Measurements from ENCODE around the gene PPP6R2.
"Not testable (repeated sequence)": the region's sequence is repeated elsewhere in the genome, so short reads cannot be mapped to it uniquely, and the experiment has no call there.

The PPP6R2 gene

DNA sequence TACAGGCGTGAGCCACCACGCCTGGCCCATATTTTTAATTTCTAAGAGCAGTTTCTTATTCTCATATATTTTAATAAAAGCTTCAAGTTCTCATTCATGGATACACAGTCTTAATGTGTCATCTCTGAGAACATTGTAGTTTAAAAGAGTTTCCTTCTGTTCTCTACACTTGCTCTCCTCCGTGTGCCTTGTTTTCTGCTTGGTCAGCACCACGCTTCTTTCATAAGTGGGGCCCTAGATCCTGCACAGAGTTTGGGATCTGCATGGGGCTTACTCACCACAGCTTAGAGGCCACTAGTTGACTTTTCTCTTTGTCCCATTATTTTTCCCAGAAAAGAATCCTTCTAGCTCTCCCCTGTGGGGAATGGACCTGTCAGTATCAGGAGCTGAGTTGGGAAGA lies 58.8 kb downstream of the PPP6R2 start:
- no peak for DNase-seq (ENCODE audit: low read depth)

DNA sequence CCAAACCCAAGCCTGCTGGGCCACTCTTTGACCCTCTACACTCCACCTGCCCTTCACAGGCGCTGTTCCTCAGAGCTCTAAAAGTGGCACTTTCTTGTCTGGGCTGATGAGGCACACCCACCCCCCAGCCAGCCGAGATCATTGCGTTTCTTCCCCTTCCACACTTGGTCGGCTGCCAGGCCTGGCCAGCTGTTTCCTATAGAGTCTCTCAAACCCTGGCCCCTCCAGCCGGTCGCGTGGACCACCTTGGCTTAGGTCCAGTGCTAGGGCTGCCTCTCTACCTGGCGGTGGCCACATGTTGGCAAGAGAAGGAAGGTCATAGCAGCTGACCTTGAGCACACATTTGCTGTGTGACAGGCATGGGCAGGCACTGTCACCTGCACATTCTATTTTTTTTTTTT lies 60.6 kb downstream of the PPP6R2 start:
- no peak for DNase-seq (ENCODE audit: low read depth)

DNA sequence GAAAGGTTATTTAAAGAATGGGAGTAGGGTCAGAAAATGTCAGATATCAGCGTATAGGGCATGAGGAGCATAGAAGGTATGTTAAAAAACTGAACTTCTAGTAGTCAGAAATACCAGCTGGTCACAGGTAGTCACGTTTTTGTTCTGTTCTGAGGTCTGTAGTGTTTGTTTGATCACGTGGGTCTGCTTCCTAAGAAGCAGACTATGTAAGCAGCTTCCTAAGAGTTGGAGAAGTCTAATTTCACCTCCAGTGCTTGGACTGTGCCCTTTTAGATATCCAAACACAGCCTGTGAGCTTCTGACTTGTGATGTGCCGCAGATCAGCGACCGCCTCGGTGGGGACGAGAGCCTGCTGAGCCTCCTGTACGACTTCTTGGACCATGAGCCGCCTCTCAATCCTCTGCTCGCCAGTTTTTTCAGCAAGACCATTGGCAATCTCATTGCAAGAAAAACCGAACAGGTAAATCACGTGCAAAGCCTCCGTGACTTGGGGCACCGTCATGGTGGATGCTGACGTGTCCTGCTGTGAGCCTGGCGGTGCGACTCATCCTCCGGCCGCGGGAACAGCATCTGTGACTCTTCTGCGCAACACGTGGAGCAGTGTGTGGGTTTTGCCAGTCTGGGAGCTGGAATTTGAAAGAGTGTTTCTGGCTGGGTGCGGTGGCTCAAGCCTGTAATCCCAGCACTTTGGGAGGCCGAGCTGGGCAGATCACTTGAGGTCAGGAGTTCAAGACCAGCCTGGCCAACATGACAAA lies 63.5 kb downstream of the PPP6R2 start:
- no peak for DNase-seq (ENCODE audit: low read depth)

DNA sequence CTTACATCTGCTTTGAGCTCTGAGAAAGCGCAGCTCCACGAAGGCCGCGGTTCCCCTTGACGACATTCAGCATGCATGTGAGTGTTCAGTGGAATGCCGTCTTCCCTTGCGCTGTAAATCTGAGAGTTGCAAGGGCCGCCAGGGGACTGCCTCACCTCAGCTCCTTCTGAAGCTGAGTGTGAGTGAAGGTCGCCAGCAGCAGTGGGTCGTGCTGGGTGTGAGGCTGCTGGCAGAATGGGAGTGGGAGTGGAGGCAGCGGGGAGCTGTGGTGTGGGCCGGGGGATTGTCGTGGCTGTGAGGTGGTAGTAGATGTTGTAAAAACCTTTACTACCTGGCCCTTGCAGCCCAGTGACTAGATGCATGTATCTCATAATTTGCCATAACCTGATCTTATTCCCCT lies 65.2 kb downstream of the PPP6R2 start:
- no peak for DNase-seq (ENCODE audit: low read depth)

DNA sequence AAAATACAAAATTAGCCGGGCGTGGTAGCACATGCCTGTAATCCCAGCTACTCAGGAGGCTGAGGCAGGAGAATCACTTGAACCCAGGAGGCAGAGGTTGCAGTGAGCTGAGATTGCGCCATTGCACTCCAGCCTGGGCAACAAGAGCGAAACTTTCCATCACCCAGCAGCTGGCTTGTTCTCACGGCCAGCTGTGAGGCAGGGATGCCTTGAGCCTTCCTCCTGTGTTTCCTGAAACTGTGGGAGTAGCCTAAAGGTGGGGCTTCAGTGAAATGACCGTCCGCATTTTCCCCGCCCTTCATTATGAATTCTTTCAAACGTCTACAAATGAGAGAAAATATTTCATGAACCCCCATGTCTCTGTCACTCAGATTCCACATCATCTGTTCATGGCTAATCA lies 65.8 kb downstream of the PPP6R2 start:
- not testable (repeated sequence) for DNase-seq (ENCODE audit: low read depth)

DNA sequence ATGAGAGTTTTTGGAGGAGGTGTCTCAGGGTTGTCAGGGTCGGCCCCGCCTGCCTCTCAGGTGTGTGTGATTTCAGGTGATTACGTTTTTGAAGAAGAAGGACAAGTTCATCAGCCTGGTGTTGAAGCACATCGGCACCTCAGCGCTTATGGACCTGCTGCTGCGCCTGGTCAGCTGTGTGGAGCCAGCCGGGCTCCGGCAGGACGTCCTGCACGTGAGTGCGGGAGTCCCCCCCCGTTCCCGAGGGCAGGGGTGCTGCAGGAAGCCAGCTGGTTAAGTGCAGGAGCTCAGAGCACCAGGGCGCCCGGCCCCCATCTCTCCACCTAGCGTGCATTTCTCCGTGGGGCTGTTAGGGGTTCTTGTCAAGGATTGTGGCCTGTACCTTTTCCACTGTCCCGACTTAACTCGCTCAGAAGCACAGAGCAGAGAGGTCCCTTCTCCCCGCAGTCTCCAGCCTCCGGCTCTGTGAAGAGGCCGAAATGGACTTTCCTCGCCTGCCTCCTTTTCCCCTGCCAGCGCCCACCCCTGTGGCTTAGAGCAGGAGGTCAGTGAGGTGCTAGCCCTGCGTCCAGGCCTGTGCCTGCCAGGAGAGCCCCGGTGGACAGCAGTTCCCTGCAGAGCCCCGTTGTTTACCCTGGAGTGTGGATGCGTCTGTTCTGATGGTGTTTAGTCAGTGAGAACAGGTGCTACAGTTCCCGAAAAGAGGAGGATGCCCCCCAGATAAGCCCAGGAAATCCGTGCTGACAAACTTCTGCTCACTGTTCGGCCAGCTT lies 71.5 kb downstream of the PPP6R2 start:
- no peak for DNase-seq (ENCODE audit: low read depth)

DNA sequence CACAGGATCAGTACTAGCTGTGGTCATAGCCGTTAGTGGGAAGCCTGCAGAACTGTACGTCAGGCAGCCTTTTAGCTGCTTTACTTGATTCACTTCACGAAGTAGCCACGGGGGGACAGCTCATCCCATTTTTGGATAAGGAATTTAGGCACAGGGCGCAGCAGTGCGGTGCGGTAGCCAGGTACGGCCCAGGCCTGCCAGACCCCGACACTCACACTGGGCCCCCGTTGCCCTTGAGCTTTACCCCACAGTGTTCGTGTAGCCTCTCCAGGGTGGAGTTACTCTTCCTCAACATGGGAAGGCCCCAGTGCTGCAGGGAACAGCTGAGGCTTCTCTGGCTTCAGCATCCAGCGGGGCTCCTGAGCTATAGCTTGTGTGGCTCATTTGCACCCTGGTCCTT lies 72.3 kb downstream of the PPP6R2 start:
- no peak for DNase-seq (ENCODE audit: low read depth)

DNA sequence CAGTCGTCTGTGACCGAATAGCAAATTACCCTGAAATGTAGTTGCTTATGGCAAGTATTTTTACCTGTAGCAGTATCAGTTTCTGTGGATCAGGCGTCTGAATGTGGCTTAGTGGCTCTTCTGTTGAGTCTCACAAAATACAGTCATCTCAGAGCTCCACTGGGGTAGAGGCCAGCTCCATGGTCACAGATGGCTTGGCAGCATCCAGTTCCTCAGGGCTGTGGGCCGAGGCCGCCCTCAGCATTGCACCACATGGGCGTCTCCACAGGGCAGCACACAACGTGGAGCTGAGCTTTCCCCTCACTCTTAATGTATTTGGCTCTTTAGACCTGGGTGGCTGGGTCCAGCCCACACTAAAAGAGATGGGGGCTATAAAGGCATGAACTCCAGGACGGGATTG lies 73.9 kb downstream of the PPP6R2 start:
- no peak for DNase-seq (ENCODE audit: low read depth)

DNA sequence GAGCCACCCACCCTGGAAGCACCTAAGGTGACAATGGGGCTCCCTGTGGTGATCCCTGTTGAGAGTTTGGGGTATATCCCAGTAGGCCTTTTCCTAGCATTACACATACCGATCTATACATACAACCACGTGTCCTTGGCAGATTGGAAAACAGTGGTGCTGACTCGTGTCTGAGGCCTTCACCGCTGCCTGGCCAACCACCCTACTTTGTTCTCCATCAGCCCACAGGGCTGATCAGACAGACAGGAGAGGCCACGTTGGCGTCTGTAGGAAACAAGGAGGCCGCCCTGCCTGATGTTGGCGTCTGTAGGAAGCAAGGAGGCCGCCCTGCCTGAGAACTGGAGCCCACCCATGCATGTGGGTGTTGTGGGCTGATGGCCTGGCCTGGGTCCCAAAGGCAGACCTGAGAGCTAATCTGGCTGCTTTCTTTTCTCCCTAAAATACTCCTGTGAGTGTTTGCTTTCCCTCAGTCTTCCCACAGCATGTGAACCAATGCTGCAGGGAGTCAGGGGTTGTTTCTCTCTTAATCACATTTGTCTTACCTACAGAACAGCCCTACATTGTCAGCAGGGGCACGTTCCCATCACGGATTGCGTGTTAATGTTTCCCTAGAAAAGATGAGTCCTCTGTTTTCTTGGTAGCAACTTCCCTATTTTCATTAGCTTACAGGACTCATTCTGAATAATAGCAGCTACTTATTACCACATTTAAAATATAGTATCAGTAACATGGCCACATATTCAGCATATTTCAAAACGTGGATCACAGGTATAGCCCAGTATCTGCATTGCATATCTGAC lies 74.5 kb downstream of the PPP6R2 start:
- DNase-seq (ENCODE audit: low read depth) = no peak

DNA sequence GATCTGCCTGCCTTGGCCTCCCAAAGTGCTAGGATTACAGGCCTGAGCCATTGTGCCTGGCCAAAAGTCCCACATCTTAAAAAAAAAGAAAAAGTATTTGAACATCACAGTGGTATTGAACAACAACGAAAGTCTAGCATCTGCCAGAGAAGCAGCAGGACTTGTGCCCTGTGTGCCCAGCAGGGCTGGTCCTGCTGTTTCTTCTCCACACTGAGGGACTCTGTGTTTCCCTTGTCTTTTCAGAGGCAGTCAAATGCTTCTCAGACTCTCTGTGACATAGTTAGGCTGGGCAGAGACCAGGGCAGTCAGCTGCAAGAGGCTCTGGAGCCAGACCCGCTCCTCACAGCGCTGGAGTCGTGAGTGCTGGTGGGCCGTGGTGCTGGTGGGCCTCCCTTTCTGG lies 75.5 kb downstream of the PPP6R2 start:
- no peak for DNase-seq (ENCODE audit: low read depth)

DNA sequence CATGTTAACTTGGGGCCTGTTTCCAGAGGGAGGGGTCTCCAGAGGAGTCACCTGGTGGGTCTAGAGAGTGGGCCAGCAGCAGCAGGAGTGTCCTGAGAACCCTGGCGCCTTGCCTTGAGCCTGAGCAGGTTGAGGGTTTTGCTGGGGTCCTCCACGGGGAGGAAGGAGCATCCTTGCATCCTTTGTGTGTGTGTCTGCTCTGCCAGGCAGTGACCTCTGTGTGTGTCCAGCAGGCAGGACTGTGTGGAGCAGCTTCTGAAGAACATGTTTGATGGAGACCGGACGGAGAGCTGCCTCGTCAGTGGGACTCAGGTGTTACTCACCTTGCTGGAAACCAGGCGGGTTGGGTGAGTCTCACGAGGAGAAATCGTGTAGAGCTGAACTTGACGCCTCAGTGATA lies 76.0 kb downstream of the PPP6R2 start:
- DNase-seq (ENCODE audit: low read depth) = no peak

DNA sequence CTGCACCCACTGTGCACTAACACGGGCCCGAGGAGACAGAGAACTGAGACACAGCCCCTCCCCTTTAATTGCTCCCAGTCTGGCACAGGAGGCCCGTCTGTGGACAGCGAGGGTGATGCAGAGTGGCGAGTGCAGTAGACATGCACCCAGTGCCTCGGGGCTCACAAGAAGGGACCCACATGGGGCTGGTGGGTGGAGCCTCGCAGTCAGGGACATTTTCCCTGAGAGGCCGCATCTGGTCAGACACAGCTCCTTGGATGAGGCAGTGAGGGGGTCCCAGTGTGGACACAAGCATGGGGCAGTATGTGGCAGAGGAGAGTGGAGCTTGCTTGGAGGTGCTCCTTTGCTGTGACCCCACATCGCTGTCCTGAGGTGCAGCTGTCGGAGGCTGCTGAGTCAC lies 76.9 kb downstream of the PPP6R2 start:
- no peak for DNase-seq (ENCODE audit: low read depth)

DNA sequence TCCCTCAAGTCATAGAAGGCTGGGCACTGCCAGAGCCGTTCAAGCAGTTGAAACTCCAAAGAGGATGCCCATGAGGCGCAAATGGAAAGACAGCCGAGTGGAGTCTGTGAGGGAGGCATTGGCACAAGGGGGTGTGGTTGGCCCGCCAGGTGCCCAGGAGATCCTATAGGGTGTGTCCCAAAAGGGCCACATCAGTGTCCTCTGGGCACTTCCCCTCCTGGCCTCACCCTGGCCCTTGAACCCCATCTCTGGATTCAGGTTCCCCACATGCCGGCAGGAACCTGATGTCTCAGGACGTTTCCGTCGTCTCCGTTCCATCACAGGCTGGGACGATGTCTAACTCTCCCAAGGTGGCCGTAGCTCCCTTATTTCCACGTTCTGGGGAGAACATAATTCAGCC lies 77.5 kb downstream of the PPP6R2 start:
- DNase-seq (ENCODE audit: low read depth) = no peak

DNA sequence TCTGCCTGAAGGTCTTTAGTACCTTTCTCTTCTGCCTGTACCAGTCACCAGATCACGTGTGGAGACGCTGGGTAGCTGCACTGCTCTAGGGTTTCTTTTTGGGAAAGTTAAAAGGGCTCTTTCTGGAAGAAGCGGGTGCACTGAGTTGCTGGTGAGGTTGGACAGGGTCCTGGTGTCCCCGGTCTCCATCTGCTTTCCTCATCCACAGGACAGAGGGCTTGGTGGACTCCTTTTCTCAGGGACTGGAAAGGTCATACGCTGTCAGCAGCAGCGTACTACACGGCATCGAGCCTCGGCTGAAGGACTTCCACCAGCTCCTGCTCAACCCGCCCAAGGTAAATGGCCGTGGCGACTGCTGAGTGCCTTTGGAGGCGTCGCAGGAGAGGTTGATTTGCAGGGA lies 78.9 kb downstream of the PPP6R2 start:
- DNase-seq (ENCODE audit: low read depth) = no peak

DNA sequence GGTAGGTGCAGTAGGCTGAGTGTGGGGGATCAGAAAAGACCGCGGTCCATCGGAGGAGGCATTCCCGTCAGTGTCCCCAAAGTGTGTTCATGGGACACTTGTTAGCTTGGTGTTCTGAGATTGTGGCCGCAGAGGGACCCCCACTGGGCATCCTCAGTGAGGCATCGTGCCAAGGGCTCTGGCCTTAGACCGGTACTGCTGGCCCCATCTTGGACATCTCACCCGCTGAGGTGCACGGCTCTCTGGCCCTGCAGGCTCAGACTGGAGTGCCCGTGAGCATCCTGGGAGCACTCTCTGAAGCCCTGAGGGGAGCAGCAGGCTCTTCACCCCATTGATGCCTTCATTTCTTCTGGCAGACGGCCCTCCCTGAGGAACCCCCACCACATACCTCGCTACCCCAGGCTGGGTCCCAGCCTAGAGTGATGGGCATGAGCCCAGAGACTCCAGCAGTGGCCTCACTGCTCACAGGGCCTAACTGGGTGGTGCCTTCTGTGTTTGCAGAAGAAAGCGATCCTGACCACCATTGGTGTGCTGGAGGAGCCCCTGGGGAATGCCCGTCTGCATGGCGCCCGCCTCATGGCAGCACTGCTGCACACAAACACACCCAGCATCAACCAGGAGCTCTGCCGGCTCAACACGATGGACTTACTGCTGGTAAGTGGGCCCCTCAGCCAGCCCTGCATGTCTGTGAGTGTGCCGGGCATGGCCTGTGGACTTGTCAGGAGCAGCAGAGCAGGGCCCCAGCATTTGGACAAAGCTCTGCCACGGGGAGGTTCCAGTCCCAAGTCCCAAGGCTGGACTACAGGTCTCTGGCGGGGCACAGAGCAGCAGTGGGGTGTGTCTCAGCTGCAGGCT lies 80.1 kb downstream of the PPP6R2 start:
- DNase-seq (ENCODE audit: low read depth) = no peak

DNA sequence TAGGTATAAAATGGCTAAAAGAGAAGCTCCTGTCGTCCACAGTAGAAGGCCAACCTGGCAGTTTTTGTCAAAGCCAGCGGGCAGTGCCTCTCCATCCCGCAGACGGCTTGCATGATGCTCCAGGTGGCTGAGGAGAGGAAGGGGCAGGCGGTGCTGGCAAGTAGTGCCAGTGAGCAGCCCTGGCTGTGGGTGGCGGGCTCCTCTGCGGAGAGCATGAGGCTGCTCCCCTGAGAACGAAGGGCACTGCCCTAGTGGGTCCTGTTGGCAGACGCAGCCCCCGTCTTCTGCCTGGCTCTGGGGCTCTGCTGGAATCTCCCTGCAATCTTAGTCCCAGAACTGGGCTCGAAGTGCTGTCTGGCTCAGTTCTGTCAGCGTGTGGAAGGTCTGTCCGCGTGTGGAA lies 80.8 kb downstream of the PPP6R2 start:
- DNase-seq (ENCODE audit: low read depth) = no peak

DNA sequence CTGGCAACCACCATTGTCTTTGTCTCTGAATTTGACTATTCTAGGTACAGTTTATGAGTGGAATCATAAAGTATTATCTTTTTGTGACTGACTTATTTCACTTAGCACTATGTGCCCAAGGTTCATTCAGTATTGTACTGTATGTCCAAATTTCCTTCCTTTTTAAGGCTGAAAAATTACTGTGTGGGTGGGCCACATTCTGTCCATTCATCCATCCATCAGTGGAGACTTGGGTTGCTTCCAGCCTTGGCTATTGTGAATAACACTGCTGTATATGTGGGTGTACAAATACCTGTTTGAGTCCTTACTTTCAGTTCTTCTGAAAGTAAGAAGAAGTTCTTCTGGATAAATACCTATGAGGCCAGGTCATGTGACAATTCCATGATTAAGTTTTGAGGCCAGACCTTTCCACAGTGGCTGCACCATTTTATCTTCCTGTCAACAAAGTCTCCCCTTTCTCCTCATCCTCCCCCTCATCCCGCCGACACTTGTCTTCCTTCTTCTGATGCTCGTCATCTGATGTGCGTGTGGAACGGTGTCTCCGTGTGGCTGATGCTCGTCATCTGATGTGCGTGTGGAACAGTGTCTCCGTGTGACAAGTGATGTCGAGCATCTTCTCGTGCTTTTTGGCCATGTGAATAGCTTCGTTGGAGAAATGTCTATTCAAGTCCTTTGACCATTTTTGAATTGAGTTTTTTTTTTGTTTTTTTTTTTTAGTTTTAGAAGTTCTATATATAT lies 82.2 kb downstream of the PPP6R2 start:
- DNase-seq (ENCODE audit: low read depth) = no peak

DNA sequence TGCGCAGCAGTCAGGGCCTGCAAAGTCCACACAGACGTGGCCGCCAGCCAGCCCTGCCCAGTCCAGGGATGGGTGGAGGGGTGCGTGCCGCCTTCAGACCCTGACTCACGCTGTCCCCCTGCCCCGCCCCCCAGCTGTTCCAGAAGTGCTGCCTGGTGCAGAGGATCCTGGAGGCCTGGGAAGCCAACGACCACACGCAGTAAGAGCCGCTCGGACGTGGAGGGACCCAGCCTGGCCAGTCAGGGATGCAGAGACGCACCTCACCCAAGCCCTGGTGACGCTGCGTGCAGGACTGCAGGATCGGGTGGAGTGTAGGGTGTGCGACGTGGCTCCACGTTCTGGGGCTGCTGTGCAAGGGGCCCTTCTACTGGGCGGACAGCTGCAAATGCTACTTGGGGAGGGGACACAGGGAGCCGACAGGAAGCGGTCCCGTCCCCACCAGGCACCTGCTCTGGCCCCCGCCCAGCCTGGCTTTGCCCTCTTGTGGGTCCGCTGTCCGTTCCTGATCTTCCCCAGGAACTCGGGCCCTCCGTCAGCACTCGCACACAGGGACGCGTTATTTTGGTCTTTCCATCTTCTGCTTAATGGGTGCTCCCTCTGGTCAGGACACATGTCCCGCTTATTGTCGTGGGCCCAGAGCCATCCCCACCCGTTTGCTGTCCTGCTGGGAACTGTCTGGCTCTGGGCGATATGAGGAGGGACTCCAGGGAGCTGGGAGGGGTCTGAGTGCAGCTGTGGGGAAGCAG lies 89.2 kb downstream of the PPP6R2 start:
- DNase-seq (ENCODE audit: low read depth) = no peak

DNA sequence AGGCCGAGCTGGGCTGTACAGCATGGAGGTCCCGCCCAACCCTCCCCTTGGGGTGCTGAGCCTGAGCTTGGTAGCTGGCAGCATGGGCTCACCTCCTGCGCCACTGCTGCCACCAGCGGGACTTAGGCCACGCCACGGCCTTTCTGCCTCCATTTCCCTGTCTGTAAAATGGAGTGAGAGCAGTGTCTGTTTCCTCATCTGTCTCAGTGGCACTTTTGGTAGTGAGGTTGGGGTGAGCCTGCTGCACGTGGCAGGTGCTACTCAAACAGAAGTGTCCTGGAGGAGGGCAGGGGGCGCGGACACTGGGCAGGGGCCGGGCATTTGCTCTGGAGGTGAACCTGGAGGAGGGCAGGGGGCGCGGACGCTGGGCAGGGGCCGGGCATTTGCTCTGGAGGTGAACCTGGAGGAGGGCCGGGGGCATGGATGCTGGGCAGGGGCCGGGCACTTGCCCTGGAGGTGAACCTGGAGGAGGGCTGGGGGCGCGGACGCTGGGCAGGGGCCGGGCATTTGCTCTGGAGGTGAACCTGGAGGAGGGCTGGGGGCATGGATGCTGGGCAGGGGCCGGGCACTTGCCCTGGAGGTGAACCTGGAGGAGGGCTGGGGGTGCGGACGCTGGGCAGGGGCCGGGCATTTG lies 89.9 kb downstream of the PPP6R2 start:
- DNase-seq (ENCODE audit: low read depth) = not testable (repeated sequence)

DNA sequence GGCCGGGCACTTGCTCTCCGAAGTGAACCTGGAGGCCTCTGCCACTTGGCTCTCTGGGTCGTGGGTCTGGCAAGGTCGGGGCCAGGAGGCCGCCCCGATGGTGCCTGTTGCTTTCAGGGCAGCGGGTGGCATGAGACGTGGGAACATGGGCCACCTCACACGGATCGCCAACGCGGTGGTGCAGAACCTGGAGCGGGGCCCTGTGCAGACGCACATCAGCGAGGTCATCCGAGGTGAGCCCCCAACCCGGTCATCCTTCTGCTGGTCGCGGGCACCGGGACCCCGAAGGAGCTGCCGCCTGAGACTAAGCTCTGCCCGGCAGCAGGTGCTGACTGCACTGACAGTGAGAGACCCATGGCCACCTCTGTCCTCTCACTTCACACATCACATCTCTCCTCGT lies 91.7 kb downstream of the PPP6R2 start:
- no peak for DNase-seq (ENCODE audit: low read depth)
